NAMALWA (cell line): ENCODE measurements around the gene PSMB7.
A peak's percentile ranks its signal among the peaks of the same experiment; 100 is the strongest.

Source experiments
- DNase-seq: peaks from one replicate; pipeline ENCODE4 v3.0.0-alpha.2; 2015; ENCODE audit warnings: low spot score

Gene PSMB7

GRCh38 chr9:124325816-124326215, 89.4 kb downstream of the PSMB7 start:
- DNase-seq, result no peak

GRCh38 chr9:124323904-124324303, 91.3 kb downstream of the PSMB7 start:
- DNase-seq, result no peak

- DNase-seq, result no peak
Observed at GRCh38 chr9:124322618-124323432, 92.4 kb downstream of the PSMB7 start.

- no peak for DNase-seq
Observed at GRCh38 chr9:124321935-124322334, 93.3 kb downstream of the PSMB7 start.

- no peak for DNase-seq
Observed at GRCh38 chr9:124321416-124321815, 93.8 kb downstream of the PSMB7 start.

GRCh38 chr9:124320062-124320973, 94.9 kb downstream of the PSMB7 start:
- peak; percentile 62 for DNase-seq

- DNase-seq, result no peak
Observed at GRCh38 chr9:124315882-124316281, 99.4 kb downstream of the PSMB7 start.

- no peak for DNase-seq
Observed at GRCh38 chr9:124313940-124314339, 101.3 kb downstream of the PSMB7 start.

GRCh38 chr9:124312290-124313265, 102.7 kb downstream of the PSMB7 start:
- no peak for DNase-seq

- DNase-seq, result no peak
Observed at GRCh38 chr9:124311283-124311682, 104.0 kb downstream of the PSMB7 start.

GRCh38 chr9:124309667-124310084, 105.6 kb downstream of the PSMB7 start:
- DNase-seq, result no peak

GRCh38 chr9:124308606-124309491, 106.4 kb downstream of the PSMB7 start:
- no peak for DNase-seq

GRCh38 chr9:124307379-124308030, 107.7 kb downstream of the PSMB7 start:
- DNase-seq, result no peak

- no peak for DNase-seq
Observed at GRCh38 chr9:124306098-124306735, 109.0 kb downstream of the PSMB7 start.

- no peak for DNase-seq
Observed at GRCh38 chr9:124304285-124304684, 111.0 kb downstream of the PSMB7 start.

- DNase-seq, result no peak
Observed at GRCh38 chr9:124303762-124304161, 111.5 kb downstream of the PSMB7 start.
